Transverse colon (tissue), 4 donors: ENCODE measurements around the gene RALGAPA1. TPM values are rescaled to one million over a fixed set of nuclear protein-coding genes. Genes with fewer than 3 reads are reported as not detected.

ENCODE experiments used
- DNase-seq: peaks from one replicate; pipeline ENCODE4 v3.0.0-alpha.2; 2019
- H3K27ac ChIP-seq, 4 donors: fragments of 200-600 bp; sonication (generic); 2 replicates each; pipeline ENCODE4 v1.5.1; 2016 to 2018; ENCODE audit warnings: inconsistent platforms in 4 of 4
- H3K27me3 ChIP-seq: fragments of 200-600 bp; sonication (generic); 2 replicates; pipeline ENCODE4 v1.5.1; 2017; ENCODE audit warnings: inconsistent platforms
- H3K36me3 ChIP-seq, 4 donors: fragments of 200-600 bp; sonication (generic); 2 replicates each; pipeline ENCODE4 v1.5.1; 2017 to 2019; ENCODE audit warnings: inconsistent platforms in 4 of 4
- H3K4me1 ChIP-seq, 4 donors: fragments of 200-600 bp; sonication (generic); 2 replicates each; pipeline ENCODE4 v1.5.1; 2017 to 2020; ENCODE audit warnings: inconsistent platforms in 4 of 4
- H3K4me3 ChIP-seq, 4 donors: fragments of 200-600 bp; sonication (generic); 1 replicate in 1 of 4; 2 replicates in 3 of 4; pipeline versions ENCODE4 v1.5.1 to v1.6.1; 2017 to 2019; ENCODE audit warnings: inconsistent platforms in 4 of 4
- H3K9me3 ChIP-seq, 2 donors: fragments of 200-600 bp; sonication (generic); 2 replicates each; pipeline ENCODE4 v1.5.1; 2017 to 2019; ENCODE audit warnings: inconsistent platforms in 2 of 2
- EP300 ChIP-seq: sonication (generic); formaldehyde crosslinking; IDR thresholded peaks from one replicate; pipeline ENCODE4 v1.6.1; 2017; ENCODE audit warnings: antibody characterized with exemption, low read depth
- POLR2A ChIP-seq: fragments of 450-650 bp; IDR thresholded peaks from one replicate; pipeline ENCODE4 v1.6.1; 2016; ENCODE audit warnings: antibody characterized with exemption, mild to moderate bottlenecking, moderate library complexity
- POLR2AphosphoS5 ChIP-seq, 3 donors: sonication (generic); formaldehyde crosslinking; IDR thresholded peaks; one replicate each; pipeline ENCODE4 v1.6.1; 2016; ENCODE audit warnings: antibody characterized with exemption in 3 of 3
- WGBS, 2 donors: methylation state at CpG; one replicate each; pipeline ENCODE4 v1.1.5; 2018; ENCODE audit warnings: low coverage in 1 of 2; 5-methylcytosine and 5-hydroxymethylcytosine counted together
- in situ Hi-C, 4 donors: fragments of 200-750 bp; cut with MboI; loops; one replicate each; pipeline versions ENCODE4 v1.15.0 to v1.15.1; 2017; ENCODE audit warnings: low sequenced_read_pairs in 3 of 4, low pct_ligation_motif_present in 1 of 4, low pct_unique_long_range_greater_than_20kb in 1 of 4
- intact Hi-C: fragments of 100-400 bp; cut with DNase I; formaldehyde crosslinking; loops from one replicate; pipeline ENCODE4 v1.15.1; 2023; ENCODE audit warnings: low total_unique reads
- total RNA-seq, 4 donors: library from RNA; depleted of rRNA; stranded (reverse); fragments of >200 nt; gene quantifications; one replicate each; pipeline ENCODE4 v1.1.0, GENCODE V29; 2016
- TF ChIP-seq, protein P1 (sequence below), 5 experiments: fragments of 200-600 bp in 3 of 5; fragments of 450-650 bp in 2 of 5; sonication (generic) in 3 of 5; IDR thresholded peaks; 1 replicate in 2 of 5; 2 replicates in 3 of 5; pipeline ENCODE4 v1.5.1; 2016 to 2017; ENCODE audit warnings: antibody characterized with exemption in 5 of 5, inconsistent platforms in 3 of 5, mild to moderate bottlenecking in 2 of 5, moderate library complexity in 1 of 5

The RALGAPA1 gene
- total RNA-seq, 4 donors from 2014 or later = 84.7 to 122 (median 119) TPM

- in situ Hi-C loops = no loop called here
- whole genome bisulfite sequencing, 2 donors = 3% methylated on average over 66 of the region's 100 CpGs; no CpG with 5 or more reads in 1 of the 2 donors
- Histone ChIP-seq H3K27ac (no peak within 1 kb of the TSS), H3K27me3 (peaks cover 81% of the 10 kb centered on the region), H3K9me3 (no peaks in the 10 kb centered on the region), H3K4me3 (peak within 1 kb of the TSS; percentile 24 to 74 (median 42)), H3K36me3 (no peaks in the 10 kb centered on the region), H3K4me1 (peaks cover 7 to 29% (median 25%) of the 10 kb centered on the region in 4 donors)
- TF ChIP-seq, protein P1, sequence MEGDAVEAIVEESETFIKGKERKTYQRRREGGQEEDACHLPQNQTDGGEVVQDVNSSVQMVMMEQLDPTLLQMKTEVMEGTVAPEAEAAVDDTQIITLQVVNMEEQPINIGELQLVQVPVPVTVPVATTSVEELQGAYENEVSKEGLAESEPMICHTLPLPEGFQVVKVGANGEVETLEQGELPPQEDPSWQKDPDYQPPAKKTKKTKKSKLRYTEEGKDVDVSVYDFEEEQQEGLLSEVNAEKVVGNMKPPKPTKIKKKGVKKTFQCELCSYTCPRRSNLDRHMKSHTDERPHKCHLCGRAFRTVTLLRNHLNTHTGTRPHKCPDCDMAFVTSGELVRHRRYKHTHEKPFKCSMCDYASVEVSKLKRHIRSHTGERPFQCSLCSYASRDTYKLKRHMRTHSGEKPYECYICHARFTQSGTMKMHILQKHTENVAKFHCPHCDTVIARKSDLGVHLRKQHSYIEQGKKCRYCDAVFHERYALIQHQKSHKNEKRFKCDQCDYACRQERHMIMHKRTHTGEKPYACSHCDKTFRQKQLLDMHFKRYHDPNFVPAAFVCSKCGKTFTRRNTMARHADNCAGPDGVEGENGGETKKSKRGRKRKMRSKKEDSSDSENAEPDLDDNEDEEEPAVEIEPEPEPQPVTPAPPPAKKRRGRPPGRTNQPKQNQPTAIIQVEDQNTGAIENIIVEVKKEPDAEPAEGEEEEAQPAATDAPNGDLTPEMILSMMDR (IDR thresholded peaks at IDR 0.05) = no peak
- no peak for TF ChIP-seq POLR2AphosphoS5 (IDR thresholded peaks at IDR 0.05)
- no peak for TF ChIP-seq POLR2A
- TF ChIP-seq EP300 = no peak
- intact Hi-C loops = no loop called here
- peak; percentile 67 for DNase-seq
These were observed 275.5 kb downstream of the RALGAPA1 start, which contains the start of gene INSM2 for GRCh38 chr14:35533357-35534207. INSM2 (plus strand) TSS chr14:35534164; CDS start chr14:35534253, 89 bp downstream.

GRCh38 chr14:35532783-35533356, 276.2 kb downstream of the RALGAPA1 start:
- WGBS, 2 donors = 12 to 35% methylated on average over 2 to 6 of the region's 6 CpGs

DNA sequence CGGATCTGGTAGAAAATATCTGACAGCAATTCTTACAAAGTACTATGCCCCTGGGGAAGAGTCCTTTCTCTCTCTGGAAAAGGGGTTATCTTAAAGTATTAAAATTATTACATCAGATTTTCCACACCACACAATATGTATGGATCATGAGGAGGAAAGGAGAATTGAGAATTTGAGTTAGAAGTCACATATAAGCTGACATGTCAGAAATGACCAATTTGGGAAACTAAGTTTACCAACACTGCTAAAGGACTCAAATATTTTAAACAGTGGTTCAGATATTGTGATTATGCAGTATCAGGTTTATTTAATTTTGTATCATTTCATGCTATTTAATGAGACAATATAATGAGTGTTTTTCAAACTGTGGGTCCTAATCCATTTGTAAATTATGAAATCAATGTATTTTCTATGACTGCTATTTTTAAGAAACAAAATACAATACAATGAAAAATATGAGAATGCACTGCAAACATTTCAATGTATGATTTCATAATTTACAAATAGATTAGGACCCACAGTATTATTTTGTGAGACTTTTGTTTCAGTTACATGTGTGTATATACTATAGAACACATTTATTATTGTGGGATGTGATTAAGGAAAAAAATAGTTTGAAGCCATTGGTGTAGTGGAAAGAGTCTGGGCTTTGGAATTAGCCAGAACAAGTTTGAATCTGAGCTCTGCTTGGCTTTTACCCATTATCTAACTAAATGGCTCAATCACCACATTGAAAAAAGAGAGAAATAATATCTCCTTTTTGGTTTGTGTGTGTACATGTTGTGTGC, 276.9 kb downstream of the RALGAPA1 start:
- TF ChIP-seq POLR2A (no peak), POLR2AphosphoS5 (IDR thresholded peaks at IDR 0.05) (no peak), EP300 (no peak)
- TF ChIP-seq, protein P1 (IDR thresholded peaks at IDR 0.05) = no peak
- DNase-seq = no peak
- no peaks in the 10 kb centered on the region for H3K9me3 ChIP-seq
- H3K4me1 ChIP-seq = peaks cover 7 to 29% (median 25%) of the 10 kb centered on the region in 4 donors
- H3K36me3 ChIP-seq = no peaks in the 10 kb centered on the region
- no peak overlapping the region for H3K27ac ChIP-seq
- peaks cover 93% of the 10 kb centered on the region for H3K27me3 ChIP-seq
- WGBS, 2 donors = 85 to 86% methylated on average over 1 of the region's 1 CpG
- in situ Hi-C loops = no loop called here
- intact Hi-C loops = no loop called here
- no peak overlapping the region for H3K4me3 ChIP-seq

More at GRCh38 chr14:35532783-35533356, 276.2 kb downstream of the RALGAPA1 start:
- peak overlapping the region in 3 of 4 donors; percentile 40 to 74 (median 43) for H3K4me3 ChIP-seq
- in situ Hi-C loops (no loop called here), intact Hi-C loops (no loop called here)
- no peak overlapping the region for H3K27ac ChIP-seq
- TF ChIP-seq, protein P1 (IDR thresholded peaks at IDR 0.05) = no peak
- no peak for TF ChIP-seq POLR2AphosphoS5 (IDR thresholded peaks at IDR 0.05)
- no peak for DNase-seq
- H3K27me3 ChIP-seq = peaks cover 86% of the 10 kb centered on the region
- H3K4me1 ChIP-seq = peaks cover 7 to 29% (median 25%) of the 10 kb centered on the region in 4 donors
- no peaks in the 10 kb centered on the region for H3K36me3 ChIP-seq
- no peaks in the 10 kb centered on the region for H3K9me3 ChIP-seq

GRCh38 chr14:35526962-35527361, 282.1 kb downstream of the RALGAPA1 start:
- intact Hi-C loops = no loop called here

More at GRCh38 chr14:35526962-35527361, 282.1 kb downstream of the RALGAPA1 start:
- no peaks in the 10 kb centered on the region for H3K4me1 ChIP-seq
- H3K9me3 ChIP-seq = no peaks in the 10 kb centered on the region
- H3K4me3 ChIP-seq = no peak overlapping the region
- H3K27me3 ChIP-seq = peaks cover 67% of the 10 kb centered on the region
- no peak for DNase-seq
- H3K27ac ChIP-seq = no peak overlapping the region
- no peaks in the 10 kb centered on the region for H3K36me3 ChIP-seq
- 72 to 83% methylated on average over 2 of the region's 2 CpGs for WGBS, 2 donors
- in situ Hi-C loops = no loop called here
- TF ChIP-seq POLR2AphosphoS5 (IDR thresholded peaks at IDR 0.05) (no peak), POLR2A (no peak), EP300 (no peak)
- TF ChIP-seq, protein P1 (IDR thresholded peaks at IDR 0.05) = no peak
